ENCODE measurements around the gene ZNF555.
"Not testable (repeated sequence)": the region's sequence is repeated elsewhere in the genome, so short reads cannot be mapped to it uniquely, and the experiment has no call there.

The ZNF555 gene

DNA sequence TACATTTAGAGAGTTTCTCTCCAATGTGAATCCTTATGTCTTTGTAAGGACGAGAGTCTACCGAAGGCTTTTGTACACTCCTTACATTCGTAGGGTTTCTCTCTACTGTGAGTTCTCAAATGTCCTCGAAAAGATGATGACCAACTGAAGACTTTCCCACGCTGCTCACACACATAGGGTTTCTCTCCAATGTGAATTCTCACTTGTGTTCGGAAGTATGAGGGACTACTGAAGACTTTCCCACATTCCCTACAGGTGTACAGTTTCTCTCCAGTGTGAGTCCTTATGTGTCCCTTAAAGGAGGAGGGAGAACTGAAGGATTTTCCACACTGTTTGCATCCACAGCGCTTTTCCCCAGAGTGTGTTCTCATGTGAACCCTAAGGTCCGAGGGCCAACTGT lies 55.4 kb downstream of the ZNF555 start:
- Histone ChIP-seq H3K9me3 (ENCODE audit: insufficient read depth, low read depth, low read length) (peaks cover 9% of the 10 kb centered on the region), H3K27ac (ENCODE audit: low read length) (no peak overlapping the region), H3K4me3 (ENCODE audit: low read length) (no peak overlapping the region), H3K4me1 (ENCODE audit: insufficient read depth, low read length) (no peaks in the 10 kb centered on the region), H3K27me3 (ENCODE audit: insufficient read depth, low read length) (no peaks in the 10 kb centered on the region), H3K36me3 (ENCODE audit: insufficient read depth, low read depth, low read length) (no peaks in the 10 kb centered on the region), H3K9ac (ENCODE audit: low read depth, low read length) (no peak overlapping the region)

DNA sequence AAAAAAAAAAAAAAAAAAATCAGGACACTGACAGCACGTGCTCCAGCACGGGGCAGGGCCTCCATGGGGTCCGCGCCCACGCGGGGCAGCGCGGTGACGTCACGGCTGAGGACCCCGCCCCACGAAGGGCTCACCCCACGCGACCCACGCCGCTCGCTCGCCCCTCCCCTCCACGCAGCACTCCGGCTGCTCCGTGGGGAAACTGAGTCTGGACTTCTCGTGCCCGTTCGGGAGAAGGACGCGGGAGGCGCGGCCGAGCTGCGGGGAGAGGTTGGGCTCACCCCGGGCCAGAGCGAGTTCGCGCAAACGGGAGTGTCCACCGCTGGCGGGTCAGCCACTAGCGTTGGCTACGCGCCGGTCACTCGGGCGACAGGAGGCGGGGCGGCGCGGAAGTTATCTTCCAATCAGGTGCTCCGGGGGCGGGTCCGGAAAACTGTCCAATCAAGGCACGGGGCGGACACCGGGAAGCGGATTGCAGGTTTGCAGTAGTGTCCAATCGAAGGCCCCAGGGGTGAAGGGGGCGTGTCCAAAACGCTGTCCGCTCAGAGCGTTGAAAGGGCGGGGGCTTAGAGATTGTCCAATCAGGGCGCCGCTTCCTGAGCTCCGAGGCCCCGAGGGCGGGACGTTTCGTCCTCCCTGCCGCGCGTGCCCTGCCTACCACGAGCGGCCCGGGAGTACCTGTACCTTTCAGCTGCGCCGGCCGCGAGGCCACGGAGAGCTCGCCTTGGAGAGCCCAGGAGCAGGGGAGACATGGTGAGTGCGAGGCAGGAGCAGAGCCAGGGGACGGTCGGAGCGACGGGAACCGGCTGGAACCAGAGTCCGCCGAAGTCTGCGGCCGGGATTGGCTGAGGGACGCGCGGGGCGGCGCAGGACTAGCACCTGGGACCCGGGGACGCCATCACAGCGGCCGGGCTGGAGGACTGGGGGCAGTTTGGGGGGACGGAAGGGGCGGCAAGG lies 59.3 kb downstream of the ZNF555 start, which contains the start of gene ZNF57:
Gene ZNF57 (plus strand): TSS at position 633 of the 957 bp plus-strand sequence. CDS start 118 bp downstream, at position 751.
- Histone ChIP-seq H3K27ac (ENCODE audit: low read length) (no peak within 1 kb of the TSS), H3K4me1 (ENCODE audit: insufficient read depth, low read length) (no peaks in the 10 kb centered on the region), H3K36me3 (ENCODE audit: insufficient read depth, low read depth, low read length) (no peaks in the 10 kb centered on the region), H3K27me3 (ENCODE audit: insufficient read depth, low read length) (no peaks in the 10 kb centered on the region), H3K9ac (ENCODE audit: low read depth, low read length) (peak within 1 kb of the TSS; percentile 80; the same call in 1 of the 2 replicates), H3K4me3 (ENCODE audit: low read length) (peak within 1 kb of the TSS; percentile 88), H3K9me3 (ENCODE audit: insufficient read depth, low read depth, low read length) (peaks cover 9% of the 10 kb centered on the region)

DNA sequence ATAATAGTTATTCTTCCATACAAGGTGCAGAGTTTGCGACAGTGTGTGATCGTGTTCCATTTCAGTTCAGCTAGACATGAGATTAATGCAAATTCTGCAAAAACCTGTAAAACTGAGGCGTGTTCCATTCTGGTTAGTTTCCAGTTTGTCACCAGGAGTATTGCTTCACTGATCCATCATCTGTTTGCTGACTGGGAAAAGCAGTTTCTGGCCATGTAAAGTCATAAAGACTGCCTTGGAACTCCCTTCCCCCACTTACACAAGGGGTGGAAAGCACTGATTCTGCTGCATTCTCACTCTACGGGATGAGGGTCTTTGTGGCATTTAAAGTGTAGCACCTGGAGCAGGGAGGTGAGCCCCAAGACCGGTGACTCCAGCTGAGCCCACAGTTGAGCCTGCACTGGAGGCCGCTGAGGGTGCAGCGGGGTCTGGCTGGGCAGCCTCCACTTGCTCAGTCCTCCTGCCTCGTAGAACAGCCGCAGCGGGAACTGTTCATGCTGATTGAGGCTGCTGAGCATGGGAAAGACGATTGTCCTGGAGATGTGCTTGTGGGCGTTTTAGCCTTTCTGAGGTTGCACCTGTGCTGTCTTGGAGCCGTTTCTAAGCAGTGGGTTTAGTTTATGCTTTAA lies 61.4 kb downstream of the ZNF555 start:
- Histone ChIP-seq H3K9me3 (ENCODE audit: insufficient read depth, low read depth, low read length) (no peaks in the 10 kb centered on the region; the same call in 1 of the 2 replicates), H3K9ac (ENCODE audit: low read depth, low read length) (no peak overlapping the region), H3K27ac (ENCODE audit: low read length) (no peak overlapping the region), H3K36me3 (ENCODE audit: insufficient read depth, low read depth, low read length) (no peaks in the 10 kb centered on the region), H3K27me3 (ENCODE audit: insufficient read depth, low read length) (no peaks in the 10 kb centered on the region), H3K4me3 (ENCODE audit: low read length) (no peak overlapping the region), H3K4me1 (ENCODE audit: insufficient read depth, low read length) (no peaks in the 10 kb centered on the region)

DNA sequence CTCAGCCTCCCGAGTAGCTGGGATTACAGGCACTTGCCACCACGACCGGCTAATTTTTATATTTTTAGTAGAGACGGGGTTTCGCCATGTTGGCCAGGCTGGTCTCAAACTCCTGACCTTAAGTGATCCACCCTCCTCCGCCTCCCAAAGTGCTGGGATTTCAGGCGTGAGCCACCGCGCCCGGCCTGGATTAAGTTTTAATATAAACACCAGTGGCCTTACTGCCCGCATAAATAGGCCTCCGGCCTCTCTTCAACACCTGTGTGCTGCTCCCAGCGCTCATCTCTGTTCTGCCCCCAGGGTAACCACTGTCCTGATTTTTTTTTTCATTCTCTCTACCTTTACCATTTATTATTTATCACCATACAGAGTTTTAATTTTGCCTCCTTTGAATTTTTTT lies 62.1 kb downstream of the ZNF555 start:
- H3K36me3 ChIP-seq (ENCODE audit: insufficient read depth, low read depth, low read length); H3K4me3 ChIP-seq (ENCODE audit: low read length); H3K9ac ChIP-seq (ENCODE audit: low read depth, low read length); H3K27me3 ChIP-seq (ENCODE audit: insufficient read depth, low read length); H3K4me1 ChIP-seq (ENCODE audit: insufficient read depth, low read length); H3K27ac ChIP-seq (ENCODE audit: low read length); H3K9me3 ChIP-seq (ENCODE audit: insufficient read depth, low read depth, low read length): not testable (repeated sequence)

DNA sequence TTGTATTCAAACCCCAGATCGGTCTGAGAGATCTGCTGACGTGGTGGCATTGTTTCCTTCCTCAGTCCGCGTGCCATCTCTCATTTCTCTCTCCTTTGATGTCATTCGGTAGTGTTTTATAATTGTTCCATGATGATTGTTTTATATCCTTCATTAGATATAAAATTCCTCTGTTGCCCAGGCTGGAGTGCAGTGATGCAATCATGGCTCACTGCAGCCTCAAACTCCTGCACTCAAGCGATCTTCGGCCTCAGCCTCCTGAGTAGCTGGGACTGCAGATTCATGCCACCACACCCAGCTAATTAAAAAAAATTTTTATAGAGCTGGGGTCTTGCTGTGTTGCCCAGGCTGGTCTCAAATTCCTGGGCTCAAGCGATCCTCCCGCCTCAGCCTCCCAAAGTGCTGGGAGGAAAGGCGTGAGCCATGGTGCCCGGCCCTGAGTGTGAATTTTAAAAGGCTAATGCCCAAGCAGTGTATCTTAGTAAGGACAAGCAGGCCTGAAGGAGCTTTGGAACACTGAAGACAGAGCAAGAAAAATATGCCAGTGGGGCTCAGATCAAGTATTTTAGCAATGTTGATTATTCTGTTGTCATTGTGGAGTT lies 64.7 kb downstream of the ZNF555 start:
- no peaks in the 10 kb centered on the region for H3K36me3 ChIP-seq (ENCODE audit: insufficient read depth, low read depth, low read length)
- H3K27ac ChIP-seq (ENCODE audit: low read length), result no peak overlapping the region
- no peaks in the 10 kb centered on the region for H3K9me3 ChIP-seq (ENCODE audit: insufficient read depth, low read depth, low read length)
- no peaks in the 10 kb centered on the region for H3K4me1 ChIP-seq (ENCODE audit: insufficient read depth, low read length)
- no peak overlapping the region for H3K9ac ChIP-seq (ENCODE audit: low read depth, low read length)
- no peak overlapping the region for H3K4me3 ChIP-seq (ENCODE audit: low read length)
- H3K27me3 ChIP-seq (ENCODE audit: insufficient read depth, low read length), result no peaks in the 10 kb centered on the region

DNA sequence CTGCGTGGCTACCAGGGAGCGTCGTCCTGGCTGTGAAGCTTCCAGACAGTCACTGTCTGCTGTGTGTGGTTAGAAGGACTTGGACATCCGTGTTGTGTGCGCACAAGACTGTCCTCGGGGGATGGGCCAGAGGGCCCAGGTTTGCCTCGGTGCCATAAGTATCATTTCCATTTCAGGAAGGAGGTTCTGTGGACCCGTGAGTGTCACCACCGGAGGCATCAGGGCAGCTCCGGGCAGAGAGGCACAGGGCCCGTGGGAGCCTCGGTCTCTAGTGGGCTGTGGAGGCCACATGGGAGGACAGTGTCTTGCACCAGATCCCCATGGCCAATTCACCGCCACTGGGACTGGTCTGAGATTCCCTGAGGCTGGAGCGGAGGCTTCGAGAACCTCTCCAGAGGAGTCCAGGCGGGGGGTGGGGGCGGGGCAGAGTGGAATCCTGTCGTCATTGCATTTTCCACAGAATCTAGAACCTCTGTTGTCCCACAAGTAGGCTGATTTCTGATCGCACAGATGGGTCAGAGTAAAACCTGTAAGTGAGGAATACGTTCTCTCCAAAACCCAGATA lies 65.4 kb downstream of the ZNF555 start:
- H3K4me1 ChIP-seq (ENCODE audit: insufficient read depth, low read length), result no peaks in the 10 kb centered on the region
- no peak overlapping the region for H3K9ac ChIP-seq (ENCODE audit: low read depth, low read length)
- H3K27ac ChIP-seq (ENCODE audit: low read length), result no peak overlapping the region
- peaks cover 1% of the 10 kb centered on the region; the same call in 1 of the 2 replicates for H3K9me3 ChIP-seq (ENCODE audit: insufficient read depth, low read depth, low read length)
- H3K27me3 ChIP-seq (ENCODE audit: insufficient read depth, low read length), result no peaks in the 10 kb centered on the region
- H3K36me3 ChIP-seq (ENCODE audit: insufficient read depth, low read depth, low read length), result no peaks in the 10 kb centered on the region
- H3K4me3 ChIP-seq (ENCODE audit: low read length), result no peak overlapping the region
